Nephron (organoid): Measurements from ENCODE around the gene RASIP1.

Experiments
- H3K27ac Mint-ChIP-seq, 3 experiments: 2 replicates each; pipeline ENCODE4 v1.8.0; 2020; ENCODE audit warnings: mixed read lengths in 3 of 3, mild to moderate bottlenecking in 2 of 3, moderate library complexity in 1 of 3
- H3K27me3 Mint-ChIP-seq: 2 replicates; pipeline ENCODE4 v1.8.0; 2021; ENCODE audit warnings: low read depth, mild to moderate bottlenecking, moderate library complexity, mixed read lengths
- H3K36me3 Mint-ChIP-seq: 2 replicates; pipeline ENCODE4 v1.8.0; 2020; ENCODE audit warnings: low read depth, mixed read lengths
- H3K4me1 Mint-ChIP-seq: 2 replicates; pipeline ENCODE4 v1.8.0; 2020; ENCODE audit warnings: mixed read lengths
- H3K4me3 Mint-ChIP-seq, 3 experiments: 2 replicates each; pipeline ENCODE4 v1.8.0; 2020; ENCODE audit warnings: mild to moderate bottlenecking in 3 of 3, mixed read lengths in 3 of 3, moderate library complexity in 2 of 3
- H3K9me3 Mint-ChIP-seq: 2 replicates; pipeline ENCODE4 v1.8.0; 2020; ENCODE audit warnings: mixed read lengths
- TF ChIP-seq, protein P1 (sequence below), 3 experiments: fragments of 200-600 bp; sonication (generic); IDR thresholded peaks; one replicate each; pipeline ENCODE4 v1.5.0; 2021; ENCODE audit warnings: antibody characterized with exemption in 3 of 3; ENCODE audit not compliant: unreplicated experiment in 3 of 3

RASIP1 gene

GRCh38 chr19:48738557-48739403, 1.6 kb downstream of the RASIP1 start:
- H3K4me3 Mint-ChIP-seq: peak overlapping the region; percentile 82 to 93 (median 86)
- H3K36me3 Mint-ChIP-seq: peaks cover 4% of the 10 kb centered on the region
- peaks cover 20% of the 10 kb centered on the region for H3K27me3 Mint-ChIP-seq
- peaks cover 3% of the 10 kb centered on the region for H3K9me3 Mint-ChIP-seq
- H3K27ac Mint-ChIP-seq: peak overlapping the region; percentile 89 to 94 (median 93)
- peaks cover 17% of the 10 kb centered on the region for H3K4me1 Mint-ChIP-seq
- TF ChIP-seq, protein P1, sequence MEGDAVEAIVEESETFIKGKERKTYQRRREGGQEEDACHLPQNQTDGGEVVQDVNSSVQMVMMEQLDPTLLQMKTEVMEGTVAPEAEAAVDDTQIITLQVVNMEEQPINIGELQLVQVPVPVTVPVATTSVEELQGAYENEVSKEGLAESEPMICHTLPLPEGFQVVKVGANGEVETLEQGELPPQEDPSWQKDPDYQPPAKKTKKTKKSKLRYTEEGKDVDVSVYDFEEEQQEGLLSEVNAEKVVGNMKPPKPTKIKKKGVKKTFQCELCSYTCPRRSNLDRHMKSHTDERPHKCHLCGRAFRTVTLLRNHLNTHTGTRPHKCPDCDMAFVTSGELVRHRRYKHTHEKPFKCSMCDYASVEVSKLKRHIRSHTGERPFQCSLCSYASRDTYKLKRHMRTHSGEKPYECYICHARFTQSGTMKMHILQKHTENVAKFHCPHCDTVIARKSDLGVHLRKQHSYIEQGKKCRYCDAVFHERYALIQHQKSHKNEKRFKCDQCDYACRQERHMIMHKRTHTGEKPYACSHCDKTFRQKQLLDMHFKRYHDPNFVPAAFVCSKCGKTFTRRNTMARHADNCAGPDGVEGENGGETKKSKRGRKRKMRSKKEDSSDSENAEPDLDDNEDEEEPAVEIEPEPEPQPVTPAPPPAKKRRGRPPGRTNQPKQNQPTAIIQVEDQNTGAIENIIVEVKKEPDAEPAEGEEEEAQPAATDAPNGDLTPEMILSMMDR (IDR thresholded peaks at IDR 0.05; ENCODE audit: unreplicated experiment in 3 of 3): peak; percentile 17 to 41 (median 31)

- Mint-ChIP-seq H3K9me3 (peaks cover 3% of the 10 kb centered on the region), H3K27ac (peak overlapping the region in 2 of 3 experiments; percentile 35 to 68), H3K4me1 (peaks cover 17% of the 10 kb centered on the region), H3K4me3 (peak overlapping the region; percentile 76 to 93 (median 82)), H3K36me3 (peaks cover 4% of the 10 kb centered on the region), H3K27me3 (peaks cover 20% of the 10 kb centered on the region)
- TF ChIP-seq, protein P1 (IDR thresholded peaks at IDR 0.05; ENCODE audit: unreplicated experiment in 3 of 3): no peak
Measured at GRCh38 chr19:48737360-48737998, 2.9 kb downstream of the RASIP1 start.

- Mint-ChIP-seq H3K27ac (peak overlapping the region; percentile 15 to 78 (median 65)), H3K4me3 (peak overlapping the region; percentile 73 to 80 (median 78)), H3K36me3 (peaks cover 16% of the 10 kb centered on the region), H3K27me3 (peaks cover 13% of the 10 kb centered on the region), H3K9me3 (peaks cover 6% of the 10 kb centered on the region), H3K4me1 (peaks cover 17% of the 10 kb centered on the region)
- TF ChIP-seq, protein P1 (IDR thresholded peaks at IDR 0.05; ENCODE audit: unreplicated experiment in 3 of 3): no peak
Measured at GRCh38 chr19:48735031-48735615, 5.3 kb downstream of the RASIP1 start.

- peaks cover 6% of the 10 kb centered on the region for H3K9me3 Mint-ChIP-seq
- peaks cover 13% of the 10 kb centered on the region for H3K27me3 Mint-ChIP-seq
- peaks cover 17% of the 10 kb centered on the region for H3K4me1 Mint-ChIP-seq
- H3K4me3 Mint-ChIP-seq: peak overlapping the region; percentile 73 to 80 (median 78)
- peaks cover 16% of the 10 kb centered on the region for H3K36me3 Mint-ChIP-seq
- TF ChIP-seq, protein P1 (IDR thresholded peaks at IDR 0.05; ENCODE audit: unreplicated experiment in 3 of 3): no peak
- H3K27ac Mint-ChIP-seq: peak overlapping the region; percentile 15 to 78 (median 65)
Measured at GRCh38 chr19:48734625-48735024, 5.8 kb downstream of the RASIP1 start.

DNA sequence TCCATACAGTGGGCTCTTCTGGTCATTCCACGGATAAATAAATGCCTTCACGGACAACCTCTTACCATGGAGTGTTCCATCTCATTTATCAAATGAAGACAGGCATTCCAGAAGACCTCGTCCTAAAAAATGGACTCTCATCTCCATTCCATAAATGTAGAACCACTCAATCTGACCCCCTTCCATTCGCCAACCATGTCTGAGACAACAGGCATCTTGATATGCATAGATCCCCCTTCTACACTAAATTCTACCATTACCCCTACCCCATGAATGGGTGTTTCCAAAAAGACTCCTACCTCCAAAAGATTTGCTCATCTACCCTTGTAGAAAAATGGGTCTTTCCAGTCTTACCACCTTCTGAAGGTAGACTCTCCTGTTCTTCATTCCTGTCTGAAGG, 9.0 kb downstream of the RASIP1 start:
- peaks cover 18% of the 10 kb centered on the region for H3K36me3 Mint-ChIP-seq
- H3K27me3 Mint-ChIP-seq: peaks cover 9% of the 10 kb centered on the region
- H3K4me1 Mint-ChIP-seq: peaks cover 5% of the 10 kb centered on the region
- H3K9me3 Mint-ChIP-seq: peaks cover 6% of the 10 kb centered on the region
- no peak overlapping the region for H3K4me3 Mint-ChIP-seq
- TF ChIP-seq, protein P1 (IDR thresholded peaks at IDR 0.05; ENCODE audit: unreplicated experiment in 3 of 3): no peak
- H3K27ac Mint-ChIP-seq: no peak overlapping the region
